Measurements from ENCODE around the gene SYNE1. TPM values are rescaled to one million over a fixed set of nuclear protein-coding genes. Genes with fewer than 3 reads are reported as not detected.

SYNE1 gene
- total and polyA plus RNA-seq, 9 donors = 57.0 to 141 (median 97.5) TPM

GRCh38 chr6:152107973-152108372 is 529.2 kb downstream of the SYNE1 start:
- Histone ChIP-seq H3K4me3 (ENCODE audit: low read length) (no peak overlapping the region), H3K9me3 (replicated peaks; ENCODE audit: control insufficient read depth, low read depth, low read length) (no peaks in the 10 kb centered on the region), H3K4me1 (ENCODE audit: control insufficient read depth, insufficient read depth, low read length) (peaks cover 22% of the 10 kb centered on the region), H3K27ac (ENCODE audit: low read length) (no peak overlapping the region), H3K27me3 (ENCODE audit: control insufficient read depth, insufficient read depth, low read length) (no peaks in the 10 kb centered on the region), H3K36me3 (ENCODE audit: control insufficient read depth, insufficient read depth, low read length) (no peaks in the 10 kb centered on the region)
- DNase-seq = no peak
- WGBS (ENCODE audit: insufficient coverage) = 85% methylated on average over 2 of the region's 4 CpGs

- H3K36me3 ChIP-seq (ENCODE audit: control insufficient read depth, insufficient read depth, low read length) = no peaks in the 10 kb centered on the region
- peak; percentile 84 for DNase-seq
- peaks cover 26% of the 10 kb centered on the region for H3K4me1 ChIP-seq (ENCODE audit: control insufficient read depth, insufficient read depth, low read length)
- H3K9me3 ChIP-seq (replicated peaks; ENCODE audit: control insufficient read depth, low read depth, low read length) = no peaks in the 10 kb centered on the region
- WGBS (ENCODE audit: insufficient coverage) = 29% methylated on average over 1 of the region's 7 CpGs
- H3K27me3 ChIP-seq (ENCODE audit: control insufficient read depth, insufficient read depth, low read length) = no peaks in the 10 kb centered on the region
- H3K27ac ChIP-seq (ENCODE audit: low read length) = peak overlapping the region; percentile 80
- H3K4me3 ChIP-seq (ENCODE audit: low read length) = no peak overlapping the region
Observed at GRCh38 chr6:152100183-152100618, 537.0 kb downstream of the SYNE1 start.

GRCh38 chr6:152099446-152100182 is 537.5 kb downstream of the SYNE1 start:
- 67% methylated on average over 1 of the region's 4 CpGs for WGBS (ENCODE audit: insufficient coverage)
- peaks cover 26% of the 10 kb centered on the region for H3K4me1 ChIP-seq (ENCODE audit: control insufficient read depth, insufficient read depth, low read length)
- H3K4me3 ChIP-seq (ENCODE audit: low read length) = no peak overlapping the region
- peak overlapping the region; percentile 29 for H3K27ac ChIP-seq (ENCODE audit: low read length)
- no peaks in the 10 kb centered on the region for H3K27me3 ChIP-seq (ENCODE audit: control insufficient read depth, insufficient read depth, low read length)
- no peaks in the 10 kb centered on the region for H3K9me3 ChIP-seq (replicated peaks; ENCODE audit: control insufficient read depth, low read depth, low read length)
- DNase-seq = no peak
- no peaks in the 10 kb centered on the region for H3K36me3 ChIP-seq (ENCODE audit: control insufficient read depth, insufficient read depth, low read length)

GRCh38 chr6:152098683-152099082 is 538.5 kb downstream of the SYNE1 start:
- no peak for DNase-seq
- H3K27ac ChIP-seq (ENCODE audit: low read length) = no peak overlapping the region
- no peaks in the 10 kb centered on the region for H3K27me3 ChIP-seq (ENCODE audit: control insufficient read depth, insufficient read depth, low read length)
- 79% methylated on average over 14 of the region's 14 CpGs for WGBS (ENCODE audit: insufficient coverage)
- no peaks in the 10 kb centered on the region for H3K36me3 ChIP-seq (ENCODE audit: control insufficient read depth, insufficient read depth, low read length)
- no peaks in the 10 kb centered on the region for H3K9me3 ChIP-seq (replicated peaks; ENCODE audit: control insufficient read depth, low read depth, low read length)
- no peak overlapping the region for H3K4me3 ChIP-seq (ENCODE audit: low read length)
- peaks cover 26% of the 10 kb centered on the region for H3K4me1 ChIP-seq (ENCODE audit: control insufficient read depth, insufficient read depth, low read length)

GRCh38 chr6:152096863-152097496 is 540.2 kb downstream of the SYNE1 start:
- no peaks in the 10 kb centered on the region for H3K36me3 ChIP-seq (ENCODE audit: control insufficient read depth, insufficient read depth, low read length)
- peak; percentile 34 for DNase-seq
- no peak overlapping the region for H3K4me3 ChIP-seq (ENCODE audit: low read length)
- no peaks in the 10 kb centered on the region for H3K27me3 ChIP-seq (ENCODE audit: control insufficient read depth, insufficient read depth, low read length)
- H3K27ac ChIP-seq (ENCODE audit: low read length) = no peak overlapping the region
- no peaks in the 10 kb centered on the region for H3K9me3 ChIP-seq (replicated peaks; ENCODE audit: control insufficient read depth, low read depth, low read length)
- peaks cover 26% of the 10 kb centered on the region for H3K4me1 ChIP-seq (ENCODE audit: control insufficient read depth, insufficient read depth, low read length)
- no CpG with 5 or more reads among the region's 5 CpGs for WGBS (ENCODE audit: insufficient coverage)

GRCh38 chr6:152094992-152095592 is 542.1 kb downstream of the SYNE1 start:
- Histone ChIP-seq H3K4me3 (ENCODE audit: low read length) (no peak overlapping the region), H3K36me3 (ENCODE audit: control insufficient read depth, insufficient read depth, low read length) (no peaks in the 10 kb centered on the region), H3K27me3 (ENCODE audit: control insufficient read depth, insufficient read depth, low read length) (no peaks in the 10 kb centered on the region), H3K27ac (ENCODE audit: low read length) (no peak overlapping the region), H3K4me1 (ENCODE audit: control insufficient read depth, insufficient read depth, low read length) (peaks cover 21% of the 10 kb centered on the region), H3K9me3 (replicated peaks; ENCODE audit: control insufficient read depth, low read depth, low read length) (no peaks in the 10 kb centered on the region)
- DNase-seq = peak; percentile 63
- WGBS (ENCODE audit: insufficient coverage) = 80% methylated on average over 1 of the region's 3 CpGs

- Histone ChIP-seq H3K27me3 (ENCODE audit: control insufficient read depth, insufficient read depth, low read length) (no peaks in the 10 kb centered on the region), H3K4me1 (ENCODE audit: control insufficient read depth, insufficient read depth, low read length) (peaks cover 13% of the 10 kb centered on the region), H3K4me3 (ENCODE audit: low read length) (no peak overlapping the region), H3K9me3 (replicated peaks; ENCODE audit: control insufficient read depth, low read depth, low read length) (no peaks in the 10 kb centered on the region), H3K36me3 (ENCODE audit: control insufficient read depth, insufficient read depth, low read length) (no peaks in the 10 kb centered on the region), H3K27ac (ENCODE audit: low read length) (no peak overlapping the region)
- DNase-seq = no peak
- WGBS (ENCODE audit: insufficient coverage) = 90% methylated on average over 3 of the region's 4 CpGs
Observed at GRCh38 chr6:152094276-152094675, 542.9 kb downstream of the SYNE1 start.

- DNase-seq = no peak
- H3K27me3 ChIP-seq (ENCODE audit: control insufficient read depth, insufficient read depth, low read length) = no peaks in the 10 kb centered on the region
- H3K9me3 ChIP-seq (replicated peaks; ENCODE audit: control insufficient read depth, low read depth, low read length) = no peaks in the 10 kb centered on the region
- no peaks in the 10 kb centered on the region for H3K36me3 ChIP-seq (ENCODE audit: control insufficient read depth, insufficient read depth, low read length)
- H3K4me3 ChIP-seq (ENCODE audit: low read length) = no peak overlapping the region
- peaks cover 9% of the 10 kb centered on the region for H3K4me1 ChIP-seq (ENCODE audit: control insufficient read depth, insufficient read depth, low read length)
- no peak overlapping the region for H3K27ac ChIP-seq (ENCODE audit: low read length)
- WGBS (ENCODE audit: insufficient coverage) = 38% methylated on average over 4 of the region's 6 CpGs
Observed at GRCh38 chr6:152093711-152094110, 543.5 kb downstream of the SYNE1 start.

- no peak for DNase-seq
- WGBS (ENCODE audit: insufficient coverage) = no CpG with 5 or more reads among the region's 4 CpGs
Observed at GRCh38 chr6:152091851-152092341, 545.3 kb downstream of the SYNE1 start.

GRCh38 chr6:152091201-152091600 is 546.0 kb downstream of the SYNE1 start:
- H3K4me3 ChIP-seq (ENCODE audit: low read length) = no peak overlapping the region
- H3K36me3 ChIP-seq (ENCODE audit: control insufficient read depth, insufficient read depth, low read length) = no peaks in the 10 kb centered on the region
- no peak for DNase-seq
- H3K27ac ChIP-seq (ENCODE audit: low read length) = no peak overlapping the region
- H3K9me3 ChIP-seq (replicated peaks; ENCODE audit: control insufficient read depth, low read depth, low read length) = no peaks in the 10 kb centered on the region
- 77% methylated on average over 1 of the region's 2 CpGs for WGBS (ENCODE audit: insufficient coverage)
- H3K27me3 ChIP-seq (ENCODE audit: control insufficient read depth, insufficient read depth, low read length) = no peaks in the 10 kb centered on the region
- H3K4me1 ChIP-seq (ENCODE audit: control insufficient read depth, insufficient read depth, low read length) = no peaks in the 10 kb centered on the region

More at GRCh38 chr6:152091851-152092341, 545.3 kb downstream of the SYNE1 start:
- no peaks in the 10 kb centered on the region for H3K9me3 ChIP-seq (replicated peaks; ENCODE audit: control insufficient read depth, low read depth, low read length)
- no peaks in the 10 kb centered on the region for H3K36me3 ChIP-seq (ENCODE audit: control insufficient read depth, insufficient read depth, low read length)
- H3K4me3 ChIP-seq (ENCODE audit: low read length) = no peak overlapping the region
- H3K27me3 ChIP-seq (ENCODE audit: control insufficient read depth, insufficient read depth, low read length) = no peaks in the 10 kb centered on the region
- H3K4me1 ChIP-seq (ENCODE audit: control insufficient read depth, insufficient read depth, low read length) = no peaks in the 10 kb centered on the region
- H3K27ac ChIP-seq (ENCODE audit: low read length) = no peak overlapping the region

Measured in muscle of leg (tissue), 11 donors.